SK-N-SH (cell line): ENCODE measurements around the gene RSPO4.

ENCODE experiments used
- CTCF ChIP-seq: fragments of 200-600 bp; sonication (generic); IDR thresholded peaks from 2 replicates; pipeline ENCODE4 v1.6.1; 2017; ENCODE audit warnings: antibody characterized with exemption, mild to moderate bottlenecking, moderate library complexity
- EZH2phosphoT487 ChIP-seq: fragments of 200-600 bp; sonication (generic); IDR thresholded peaks from 2 replicates; pipeline ENCODE4 v1.6.1; 2017; ENCODE audit warnings: low read depth, mixed run types, mild to moderate bottlenecking, antibody characterized with exemption, moderate library complexity, borderline replicate concordance
- GABPA ChIP-seq: IDR thresholded peaks from 2 replicates; pipeline ENCODE4 v1.4.0; 2012; ENCODE audit warnings: low read depth, mild to moderate bottlenecking
- MAX ChIP-seq: IDR thresholded peaks from 2 replicates; pipeline ENCODE4 v1.4.0; 2012; ENCODE audit warnings: low read depth
- NRF1 ChIP-seq: IDR thresholded peaks from 2 replicates; pipeline ENCODE4 v1.6.1; 2012; ENCODE audit warnings: low read depth, mild to moderate bottlenecking, low read length
- POLR2AphosphoS5 ChIP-seq: IDR thresholded peaks from 2 replicates; pipeline ENCODE4 v1.6.1; 2012; ENCODE audit warnings: low read depth, low read length
- RCOR1 ChIP-seq: fragments of 150-350 bp; IDR thresholded peaks from 2 replicates; pipeline ENCODE4 v1.6.1; 2017; ENCODE audit warnings: antibody characterized with exemption, low read length
- SMC3 ChIP-seq: IDR thresholded peaks from 2 replicates; pipeline ENCODE4 v1.6.1; 2012; ENCODE audit warnings: low read depth, low read length, improper control_type of control experiment
- TAF1 ChIP-seq: IDR thresholded peaks from 2 replicates; pipeline ENCODE4 v1.6.1; 2012; ENCODE audit warnings: low read depth, mild to moderate bottlenecking, low read length, moderate library complexity, borderline replicate concordance
- YY1 ChIP-seq: IDR thresholded peaks from 2 replicates; pipeline ENCODE4 v1.4.0; 2012; ENCODE audit warnings: low read depth, mild to moderate bottlenecking

GRCh38 chr20:963795-964194, 38.3 kb downstream of the RSPO4 start:
- TF ChIP-seq NRF1 (no peak), GABPA (no peak), CTCF (no peak), SMC3 (no peak), POLR2AphosphoS5 (no peak), TAF1 (no peak), RCOR1 (no peak), EZH2phosphoT487 (no peak), MAX (no peak), YY1 (no peak)
